MM.1S (cell line): Measurements from ENCODE around the gene TTLL3.

ENCODE experiments used
- CTCF ChIP-seq: fragments of 300-600 bp; sonication (generic); IDR thresholded peaks from 2 replicates; pipeline ENCODE4 v1.5.1; 2016; ENCODE audit warnings: antibody characterized with exemption, low read length, mixed read lengths
- EZH2 ChIP-seq: fragments of 300-600 bp; sonication (generic); optimal IDR thresholded peaks from 2 replicates; pipeline ENCODE3; 2017; ENCODE audit warnings: low read depth, mild to moderate bottlenecking, antibody characterized with exemption, low read length, mixed read lengths
- EZH2phosphoT487 ChIP-seq: fragments of 300-600 bp; sonication (generic); IDR thresholded peaks from 2 replicates; pipeline ENCODE4 v1.6.1; 2018; ENCODE audit warnings: antibody characterized with exemption, low read length

- TF ChIP-seq EZH2phosphoT487 (no peak), CTCF (no peak), EZH2 (no peak)
Measured at GRCh38 chr3:9863058-9863772, 53.2 kb downstream of the TTLL3 start.
